ENCODE measurements around the gene GJB3.

DNA sequence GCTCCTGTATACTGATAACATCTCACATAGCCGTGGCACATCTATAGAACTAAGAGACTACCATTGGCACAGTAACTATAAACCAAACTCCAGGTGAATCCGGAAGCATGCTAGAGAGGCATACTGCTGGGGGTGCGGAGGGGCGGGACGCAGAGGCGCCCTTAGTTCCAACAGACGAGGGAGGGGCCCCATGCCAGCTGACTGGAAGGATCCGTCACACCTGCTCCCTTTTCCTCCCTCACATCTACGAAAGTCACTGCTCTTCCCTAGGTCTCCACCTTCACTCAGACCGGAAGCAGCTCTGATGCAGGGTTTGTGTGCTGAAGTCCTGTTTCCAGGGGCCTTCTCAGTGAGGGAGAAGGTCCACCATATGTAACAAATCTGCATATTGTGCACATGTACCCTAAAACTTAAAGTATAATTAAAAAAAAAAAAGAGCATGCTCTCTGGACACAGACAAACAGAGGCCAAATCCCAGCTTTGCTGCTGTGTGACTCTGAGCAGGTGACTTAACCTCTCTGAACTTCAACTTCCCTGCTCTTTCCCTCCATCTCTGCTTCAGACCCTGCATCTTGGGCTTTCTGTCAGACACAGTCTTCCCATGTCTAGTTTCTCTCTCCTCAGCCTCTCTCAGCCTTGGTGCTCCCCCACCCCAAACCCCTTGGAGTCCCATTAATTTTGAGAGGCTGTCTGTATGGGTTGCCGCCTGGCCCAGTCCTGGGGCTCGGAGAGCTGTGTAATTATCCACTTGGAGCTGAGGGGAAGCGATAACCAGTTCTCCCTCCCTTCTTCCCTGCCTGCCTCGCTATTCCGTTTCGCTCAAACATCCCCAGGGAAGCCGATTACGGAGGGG lies 34.0 kb upstream of the GJB3 start:
- TF ChIP-seq L3MBTL2 (conservative IDR thresholded peaks at IDR 0.05) (no peak), FOXM1 (IDR thresholded peaks at IDR 0.05; ENCODE audit: borderline replicate concordance) (no peak), NFRKB (IDR thresholded peaks at IDR 0.05) (no peak), BHLHE40 (IDR thresholded peaks at IDR 0.05; ENCODE audit: borderline replicate concordance) (no peak), SP1 (IDR thresholded peaks at IDR 0.05) (no peak), CTBP1 (IDR thresholded peaks at IDR 0.05; ENCODE audit: borderline replicate concordance) (no peak), LEF1 (IDR thresholded peaks at IDR 0.05; ENCODE audit: borderline replicate concordance) (no peak), ELF4 (IDR thresholded peaks at IDR 0.05) (no peak), SUZ12 (IDR thresholded peaks at IDR 0.05) (no peak), ARNT (IDR thresholded peaks at IDR 0.05) (no peak), HDGF (IDR thresholded peaks at IDR 0.05; ENCODE audit: borderline replicate concordance) (no peak), FOXA1 (IDR thresholded peaks at IDR 0.05) (no peak)
- TF ChIP-seq, protein P1, sequence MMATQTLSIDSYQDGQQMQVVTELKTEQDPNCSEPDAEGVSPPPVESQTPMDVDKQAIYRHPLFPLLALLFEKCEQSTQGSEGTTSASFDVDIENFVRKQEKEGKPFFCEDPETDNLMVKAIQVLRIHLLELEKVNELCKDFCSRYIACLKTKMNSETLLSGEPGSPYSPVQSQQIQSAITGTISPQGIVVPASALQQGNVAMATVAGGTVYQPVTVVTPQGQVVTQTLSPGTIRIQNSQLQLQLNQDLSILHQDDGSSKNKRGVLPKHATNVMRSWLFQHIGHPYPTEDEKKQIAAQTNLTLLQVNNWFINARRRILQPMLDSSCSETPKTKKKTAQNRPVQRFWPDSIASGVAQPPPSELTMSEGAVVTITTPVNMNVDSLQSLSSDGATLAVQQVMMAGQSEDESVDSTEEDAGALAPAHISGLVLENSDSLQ (IDR thresholded peaks at IDR 0.05) = no peak

All from HEK293T (cell line).